Measurements from ENCODE around the gene CHSY3.

CHSY3 gene

DNA sequence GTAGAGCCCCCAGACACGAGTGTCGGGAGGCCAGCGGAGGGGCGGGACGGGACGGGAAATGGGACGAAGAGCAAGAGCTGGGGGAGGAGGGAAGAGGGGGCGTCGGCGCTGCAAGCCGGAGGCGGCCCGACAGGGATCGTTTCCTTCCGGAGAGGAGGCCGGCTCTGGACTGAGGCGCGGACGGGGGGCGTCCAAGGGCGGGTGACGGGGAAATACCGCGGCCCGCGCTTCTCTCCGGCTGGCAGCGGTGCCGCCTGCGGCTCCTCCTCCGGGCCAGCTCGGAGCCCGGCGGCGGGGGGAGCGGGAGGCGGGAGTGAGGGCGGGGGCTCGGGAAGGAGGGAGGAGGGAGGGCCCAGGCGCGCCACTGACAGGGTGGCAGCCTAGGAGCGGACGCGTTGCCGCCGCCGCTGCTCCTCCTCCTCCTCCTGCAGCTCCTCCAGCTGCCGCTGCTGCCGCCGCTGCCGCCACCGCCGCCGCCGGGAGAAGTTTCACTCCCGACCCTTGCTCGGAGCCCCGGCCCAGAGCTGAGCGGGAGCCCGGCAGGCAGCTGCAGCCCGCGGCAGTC, at the start of gene CHSY3:
TSS of gene CHSY3 (plus strand) at position 364 of the 565 bp plus-strand sequence.
- POLR2A ChIA-PET, result no interaction called here

DNA sequence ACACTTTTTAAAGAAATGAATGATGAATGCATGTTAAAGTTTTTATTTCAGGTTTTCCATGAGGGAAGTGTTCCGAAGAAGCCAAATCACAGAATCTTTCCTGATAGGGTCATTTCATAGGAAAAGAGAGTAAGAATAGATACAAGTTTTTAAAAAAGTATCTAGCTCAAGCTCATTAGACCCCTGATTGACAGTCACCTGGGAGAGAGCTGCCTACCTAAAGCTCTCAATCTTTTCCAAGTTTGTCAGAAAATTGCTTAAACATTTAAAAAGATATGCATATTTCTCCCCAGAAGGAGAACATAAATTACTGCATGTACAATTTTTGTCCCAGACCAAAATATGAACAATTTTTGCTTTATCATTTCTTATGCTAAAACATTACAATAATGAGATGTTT, 47.9 kb upstream of the CHSY3 start:
- TF ChIP-seq, protein P1, sequence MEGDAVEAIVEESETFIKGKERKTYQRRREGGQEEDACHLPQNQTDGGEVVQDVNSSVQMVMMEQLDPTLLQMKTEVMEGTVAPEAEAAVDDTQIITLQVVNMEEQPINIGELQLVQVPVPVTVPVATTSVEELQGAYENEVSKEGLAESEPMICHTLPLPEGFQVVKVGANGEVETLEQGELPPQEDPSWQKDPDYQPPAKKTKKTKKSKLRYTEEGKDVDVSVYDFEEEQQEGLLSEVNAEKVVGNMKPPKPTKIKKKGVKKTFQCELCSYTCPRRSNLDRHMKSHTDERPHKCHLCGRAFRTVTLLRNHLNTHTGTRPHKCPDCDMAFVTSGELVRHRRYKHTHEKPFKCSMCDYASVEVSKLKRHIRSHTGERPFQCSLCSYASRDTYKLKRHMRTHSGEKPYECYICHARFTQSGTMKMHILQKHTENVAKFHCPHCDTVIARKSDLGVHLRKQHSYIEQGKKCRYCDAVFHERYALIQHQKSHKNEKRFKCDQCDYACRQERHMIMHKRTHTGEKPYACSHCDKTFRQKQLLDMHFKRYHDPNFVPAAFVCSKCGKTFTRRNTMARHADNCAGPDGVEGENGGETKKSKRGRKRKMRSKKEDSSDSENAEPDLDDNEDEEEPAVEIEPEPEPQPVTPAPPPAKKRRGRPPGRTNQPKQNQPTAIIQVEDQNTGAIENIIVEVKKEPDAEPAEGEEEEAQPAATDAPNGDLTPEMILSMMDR (IDR thresholded peaks at IDR 0.05; ENCODE audit: control extremely low read depth, extremely low read depth, low read depth, missing control alignments), result no peak
- no peak for DNase-seq (ENCODE audit: extremely low spot score)
- CTCF ChIA-PET, result interaction anchor here (5.1 kb wide), 1 partner anchor 85 kb away, joined by 20 read pairs; no protein-coding TSS in a partner anchor
- POLR2A ChIA-PET, result no interaction called here

More for the DNA sequence above, at the start of gene CHSY3:
- TF ChIP-seq, protein P1 (IDR thresholded peaks at IDR 0.05; ENCODE audit: control extremely low read depth, extremely low read depth, low read depth, missing control alignments), result no peak
- CTCF ChIA-PET, result no interaction called here
- peak; percentile 32 for DNase-seq (ENCODE audit: extremely low spot score)

GRCh38 chr5:129857116-129857515, 47.1 kb upstream of the CHSY3 start:
- CTCF ChIA-PET, result interaction anchor here (5.1 kb wide), 1 partner anchor 86 kb away, joined by 20 read pairs; no protein-coding TSS in a partner anchor
- DNase-seq (ENCODE audit: extremely low spot score), result no peak
- POLR2A ChIA-PET, result no interaction called here
- TF ChIP-seq, protein P1 (IDR thresholded peaks at IDR 0.05; ENCODE audit: control extremely low read depth, extremely low read depth, low read depth, missing control alignments), result no peak

DNA sequence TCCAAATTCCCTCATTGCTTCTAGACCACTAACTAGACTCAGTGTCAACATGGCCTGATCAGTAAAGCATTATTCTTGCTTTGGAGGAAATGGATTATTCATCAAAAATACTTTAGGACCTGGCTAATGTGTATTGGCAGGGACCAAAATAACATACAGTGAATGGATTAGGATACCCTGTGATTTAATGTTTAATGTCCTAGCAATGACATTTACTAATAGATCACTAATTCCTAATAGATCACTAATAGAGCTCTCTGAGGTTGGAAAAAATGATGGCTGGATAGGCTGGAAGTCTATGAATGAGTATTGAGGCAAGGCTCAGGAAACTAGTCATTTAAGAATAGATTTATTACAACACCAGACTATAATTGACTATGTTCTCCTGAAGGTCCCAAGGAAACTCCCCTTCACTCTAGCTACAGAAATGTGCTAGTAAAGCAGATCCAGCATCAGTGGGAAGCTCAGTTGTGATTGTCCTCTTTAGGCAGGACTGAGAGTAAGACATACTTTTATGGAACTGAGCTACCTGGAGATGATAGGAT, 46.1 kb upstream of the CHSY3 start:
- ChIA-PET CTCF (interaction anchor here (5.1 kb wide), 1 partner anchor 87 kb away, joined by 20 read pairs; no protein-coding TSS in a partner anchor), POLR2A (no interaction called here)
- TF ChIP-seq, protein P1 (IDR thresholded peaks at IDR 0.05; ENCODE audit: control extremely low read depth, extremely low read depth, low read depth, missing control alignments), result no peak
- DNase-seq (ENCODE audit: extremely low spot score), result no peak

- TF ChIP-seq, protein P1 (IDR thresholded peaks at IDR 0.05; ENCODE audit: control extremely low read depth, extremely low read depth, low read depth, missing control alignments), result no peak
- ChIA-PET POLR2A (no interaction called here), CTCF (interaction anchor here (2.3 kb wide), 1 partner anchor 32 kb away, joined by 9 read pairs; no protein-coding TSS in a partner anchor)
- no peak for DNase-seq (ENCODE audit: extremely low spot score)
Measured at GRCh38 chr5:129884322-129884721, 19.9 kb upstream of the CHSY3 start.

- no peak for DNase-seq (ENCODE audit: extremely low spot score)
- TF ChIP-seq, protein P1 (IDR thresholded peaks at IDR 0.05; ENCODE audit: control extremely low read depth, extremely low read depth, low read depth, missing control alignments), result peak; percentile 14
- ChIA-PET POLR2A (no interaction called here), CTCF (interaction anchor here (1.0 kb wide), 1 partner anchor 44 kb away, joined by 3 read pairs; no protein-coding TSS in a partner anchor)
Measured at GRCh38 chr5:129899454-129899853, 4.8 kb upstream of the CHSY3 start.
